Neural progenitor cell (in vitro differentiated cells): ENCODE data around the gene MASP1.

Source experiments
- EZH2 ChIP-seq: fragments of 200-600 bp; sonication (generic); IDR thresholded peaks from 2 replicates; pipeline ENCODE4 v1.6.1; 2017; ENCODE audit warnings: antibody characterized with exemption, mild to moderate bottlenecking, moderate library complexity
- EZH2phosphoT487 ChIP-seq: fragments of 200-600 bp; sonication (generic); IDR thresholded peaks from 2 replicates; pipeline ENCODE4 v1.6.1; 2017; ENCODE audit warnings: antibody characterized with exemption
- TF ChIP-seq, protein P1 (sequence below): fragments of 200-600 bp; sonication (generic); IDR thresholded peaks from 2 replicates; pipeline ENCODE4 v1.5.1; 2017; ENCODE audit warnings: antibody characterized with exemption, mild to moderate bottlenecking

DNA sequence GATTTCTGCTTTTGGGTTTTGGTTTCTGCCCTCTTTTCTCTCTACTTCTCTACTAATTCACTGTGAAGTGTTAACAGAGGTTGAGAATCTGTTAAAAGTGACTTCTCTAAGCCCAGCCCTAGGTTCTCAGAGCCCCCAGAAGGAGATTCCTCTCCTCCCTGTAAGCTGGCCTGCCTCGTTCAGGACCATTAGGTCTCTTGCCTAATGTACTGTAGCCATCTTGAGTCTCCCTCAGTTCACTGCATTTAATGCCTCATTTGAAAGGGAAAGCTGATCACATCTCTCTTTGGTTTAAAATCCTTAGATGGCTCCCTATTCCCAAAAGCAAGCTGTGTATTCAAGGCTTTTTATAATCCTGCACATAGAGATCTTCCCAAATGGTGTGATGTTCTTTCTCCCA lies 77.9 kb downstream of the MASP1 start:
- TF ChIP-seq, protein P1, sequence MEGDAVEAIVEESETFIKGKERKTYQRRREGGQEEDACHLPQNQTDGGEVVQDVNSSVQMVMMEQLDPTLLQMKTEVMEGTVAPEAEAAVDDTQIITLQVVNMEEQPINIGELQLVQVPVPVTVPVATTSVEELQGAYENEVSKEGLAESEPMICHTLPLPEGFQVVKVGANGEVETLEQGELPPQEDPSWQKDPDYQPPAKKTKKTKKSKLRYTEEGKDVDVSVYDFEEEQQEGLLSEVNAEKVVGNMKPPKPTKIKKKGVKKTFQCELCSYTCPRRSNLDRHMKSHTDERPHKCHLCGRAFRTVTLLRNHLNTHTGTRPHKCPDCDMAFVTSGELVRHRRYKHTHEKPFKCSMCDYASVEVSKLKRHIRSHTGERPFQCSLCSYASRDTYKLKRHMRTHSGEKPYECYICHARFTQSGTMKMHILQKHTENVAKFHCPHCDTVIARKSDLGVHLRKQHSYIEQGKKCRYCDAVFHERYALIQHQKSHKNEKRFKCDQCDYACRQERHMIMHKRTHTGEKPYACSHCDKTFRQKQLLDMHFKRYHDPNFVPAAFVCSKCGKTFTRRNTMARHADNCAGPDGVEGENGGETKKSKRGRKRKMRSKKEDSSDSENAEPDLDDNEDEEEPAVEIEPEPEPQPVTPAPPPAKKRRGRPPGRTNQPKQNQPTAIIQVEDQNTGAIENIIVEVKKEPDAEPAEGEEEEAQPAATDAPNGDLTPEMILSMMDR = no peak
- TF ChIP-seq EZH2 (no peak), EZH2phosphoT487 (no peak)
